Panc1 (cell line): Measurements from ENCODE around the gene TCTN1. TPM values are rescaled to one million over a fixed set of nuclear protein-coding genes. Genes with fewer than 3 reads are reported as not detected.

Experiments
- ATAC-seq: fragments of 200-7000 bp; cut with Tn5 transposase; 2 replicates; pipeline ENCODE4 v1.9.1; 2020; ENCODE audit warnings: mild to moderate bottlenecking, moderate library complexity
- BruUV-seq: library from RNA; stranded (reverse); fragments of 400-500 nt; replicated peaks from 2 replicates; lab custom pipeline; 2021; lab: Mats Ljungman, UMichigan
- CTCF ChIA-PET: fragments of 300-600 bp; sonication (Branson Sonifier 250); formaldehyde crosslinking; loops from one replicate; lab custom pipeline; 2022; ENCODE audit warnings: antibody characterized with exemption; lab: Charles Lee
- POLR2A ChIA-PET: fragments of 300-600 bp; sonication (Branson Sonifier 250); formaldehyde crosslinking; loops from one replicate; lab custom pipeline; 2022; ENCODE audit warnings: antibody characterized with exemption; lab: Charles Lee
- DNase-seq: peaks from one replicate; pipeline ENCODE4 v3.0.0-alpha.2; 2010; ENCODE audit warnings: low read depth, low spot score
- H3K27ac ChIP-seq: 2 replicates; pipeline ENCODE4 v1.5.1; 2011; ENCODE audit warnings: mild to moderate bottlenecking, low read length, inconsistent platforms
- H3K27me3 ChIP-seq: fragments of 200-500 bp; sonication (Bioruptor generic); 2 replicates; pipeline ENCODE4 v1.6.0; 2014; ENCODE audit warnings: low read length, inconsistent platforms; ENCODE audit not compliant: control insufficient read depth, insufficient read depth
- H3K36me3 ChIP-seq: fragments of 200-500 bp; sonication (Bioruptor generic); 2 replicates; pipeline ENCODE4 v1.5.1; 2014; ENCODE audit warnings: inconsistent platforms, mild to moderate bottlenecking, low read length, moderate library complexity; ENCODE audit not compliant: control insufficient read depth, insufficient read depth
- H3K4me1 ChIP-seq: 2 replicates; pipeline ENCODE4 v1.5.1; 2011; ENCODE audit warnings: inconsistent platforms, mild to moderate bottlenecking, low read length, moderate library complexity; ENCODE audit not compliant: control insufficient read depth, insufficient read depth
- H3K4me3 ChIP-seq, 2 experiments: 2 replicates each; pipeline ENCODE4 v1.5.1; 2011 to 2012; ENCODE audit warnings: low read depth in 2 of 2, low read length in 2 of 2, mild to moderate bottlenecking in 2 of 2, inconsistent platforms in 1 of 2, moderate library complexity in 1 of 2
- H3K9me3 ChIP-seq: fragments of 200-500 bp; sonication (Bioruptor generic); 2 replicates; pipeline ENCODE4 v1.5.1; 2014; ENCODE audit warnings: low read depth, mild to moderate bottlenecking, inconsistent platforms, low read length, moderate library complexity; ENCODE audit not compliant: control insufficient read depth, insufficient read depth
- POLR2AphosphoS5 ChIP-seq: IDR thresholded peaks from 2 replicates; pipeline ENCODE4 v1.6.1; 2012; ENCODE audit warnings: mild to moderate bottlenecking, low read depth, low read length, moderate library complexity
- REST ChIP-seq, 2 experiments: IDR thresholded peaks; 2 replicates each; pipeline ENCODE4 v1.6.1; 2011 to 2012; ENCODE audit warnings: low read depth in 2 of 2, control low read depth in 1 of 2, low read length in 1 of 2, mild to moderate bottlenecking in 1 of 2, moderate library complexity in 1 of 2; ENCODE audit not compliant: insufficient read depth in 1 of 2
- SIN3A ChIP-seq: IDR thresholded peaks from 2 replicates; pipeline ENCODE4 v1.6.1; 2012; ENCODE audit warnings: low read depth, mild to moderate bottlenecking, low read length, moderate library complexity, borderline replicate concordance; ENCODE audit not compliant: insufficient read depth
- TCF7L2 ChIP-seq: IDR thresholded peaks from 2 replicates; pipeline ENCODE4 v1.6.1; 2011; ENCODE audit warnings: mild to moderate bottlenecking, low read depth, low read length, inconsistent platforms
- in situ Hi-C: cut with HindIII; loops from 2 replicates; pipeline ENCODE4 v1.10.0; 2016; ENCODE audit warnings: low sequenced_read_pairs, low pct_unique_long_range_greater_than_20kb
- intact Hi-C: fragments of 100-400 bp; cut with micrococcal nuclease; formaldehyde crosslinking; loops from one replicate; pipeline ENCODE4 v1.10.0; 2022; ENCODE audit not compliant: unreplicated experiment
- total RNA-seq: library from RNA; stranded (reverse); gene quantifications from one replicate; pipeline ENCODE4 v1.2.1, GENCODE V29; 2021; ENCODE audit not compliant: unreplicated experiment
- TF ChIP-seq, protein P1 (sequence below): fragments of 450-650 bp; IDR thresholded peaks from 2 replicates; pipeline ENCODE4 v1.5.1; 2017; ENCODE audit warnings: mild to moderate bottlenecking

Gene TCTN1
- total RNA-seq, 1 experiment from 2014 or later = 28.5 TPM

GRCh38 chr12:110641521-110641920 is 27.6 kb downstream of the TCTN1 start:
- no peaks in the 10 kb centered on the region for H3K9me3 ChIP-seq
- no peaks in the 10 kb centered on the region for H3K36me3 ChIP-seq
- no TSS peak for BruUV-seq
- TF ChIP-seq REST (IDR thresholded peaks at IDR 0.05; ENCODE audit: insufficient read depth in 1 of 2, low read depth in 2 of 2, low read length in 1 of 2) = no peak
- TF ChIP-seq TCF7L2 = no peak
- TF ChIP-seq SIN3A = no peak
- TF ChIP-seq, protein P1, sequence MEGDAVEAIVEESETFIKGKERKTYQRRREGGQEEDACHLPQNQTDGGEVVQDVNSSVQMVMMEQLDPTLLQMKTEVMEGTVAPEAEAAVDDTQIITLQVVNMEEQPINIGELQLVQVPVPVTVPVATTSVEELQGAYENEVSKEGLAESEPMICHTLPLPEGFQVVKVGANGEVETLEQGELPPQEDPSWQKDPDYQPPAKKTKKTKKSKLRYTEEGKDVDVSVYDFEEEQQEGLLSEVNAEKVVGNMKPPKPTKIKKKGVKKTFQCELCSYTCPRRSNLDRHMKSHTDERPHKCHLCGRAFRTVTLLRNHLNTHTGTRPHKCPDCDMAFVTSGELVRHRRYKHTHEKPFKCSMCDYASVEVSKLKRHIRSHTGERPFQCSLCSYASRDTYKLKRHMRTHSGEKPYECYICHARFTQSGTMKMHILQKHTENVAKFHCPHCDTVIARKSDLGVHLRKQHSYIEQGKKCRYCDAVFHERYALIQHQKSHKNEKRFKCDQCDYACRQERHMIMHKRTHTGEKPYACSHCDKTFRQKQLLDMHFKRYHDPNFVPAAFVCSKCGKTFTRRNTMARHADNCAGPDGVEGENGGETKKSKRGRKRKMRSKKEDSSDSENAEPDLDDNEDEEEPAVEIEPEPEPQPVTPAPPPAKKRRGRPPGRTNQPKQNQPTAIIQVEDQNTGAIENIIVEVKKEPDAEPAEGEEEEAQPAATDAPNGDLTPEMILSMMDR = no peak
- TF ChIP-seq POLR2AphosphoS5 = no peak
- ATAC-seq (no peak), DNase-seq (no peak)
- no peak overlapping the region for H3K27ac ChIP-seq
- no peaks in the 10 kb centered on the region for H3K4me1 ChIP-seq
- no peaks in the 10 kb centered on the region for H3K27me3 ChIP-seq
- intact Hi-C loops = no loop called here
- no peak overlapping the region for H3K4me3 ChIP-seq
- in situ Hi-C loops = no loop called here
- ChIA-PET POLR2A (no interaction called here), CTCF (interaction anchor here (1.0 kb wide), 1 partner anchor 11 kb away, joined by 4 read pairs; no protein-coding TSS in a partner anchor)

GRCh38 chr12:110647631-110648040 is 33.7 kb downstream of the TCTN1 start:
- intact Hi-C loops = no loop called here
- DNase-seq = no peak
- BruUV-seq = no TSS peak
- Histone ChIP-seq H3K36me3 (no peaks in the 10 kb centered on the region), H3K27me3 (no peaks in the 10 kb centered on the region), H3K4me1 (no peaks in the 10 kb centered on the region), H3K27ac (no peak overlapping the region), H3K4me3 (no peak overlapping the region), H3K9me3 (no peaks in the 10 kb centered on the region)
- in situ Hi-C loops = no loop called here
- ChIA-PET CTCF (no interaction called here), POLR2A (no interaction called here)
- no peak for TF ChIP-seq REST (IDR thresholded peaks at IDR 0.05; ENCODE audit: insufficient read depth in 1 of 2, low read depth in 2 of 2, low read length in 1 of 2)
- no peak for TF ChIP-seq SIN3A
- TF ChIP-seq, protein P1 = no peak
- no peak for TF ChIP-seq POLR2AphosphoS5
- no peak for ATAC-seq
